HG02870 (cell line): ENCODE results near the gene SLC22A12.
"Not testable (repeated sequence)": the region's sequence is repeated elsewhere in the genome, so short reads cannot be mapped to it uniquely, and the experiment has no call there.

Experiments
- ATAC-seq: cut with Tn5 transposase; IDR thresholded peaks from one replicate; pipeline ENCODE4 v1.9.1; 2021; ENCODE audit warnings: mild to moderate bottlenecking, moderate library complexity; ENCODE audit not compliant: unreplicated experiment

The SLC22A12 gene

DNA sequence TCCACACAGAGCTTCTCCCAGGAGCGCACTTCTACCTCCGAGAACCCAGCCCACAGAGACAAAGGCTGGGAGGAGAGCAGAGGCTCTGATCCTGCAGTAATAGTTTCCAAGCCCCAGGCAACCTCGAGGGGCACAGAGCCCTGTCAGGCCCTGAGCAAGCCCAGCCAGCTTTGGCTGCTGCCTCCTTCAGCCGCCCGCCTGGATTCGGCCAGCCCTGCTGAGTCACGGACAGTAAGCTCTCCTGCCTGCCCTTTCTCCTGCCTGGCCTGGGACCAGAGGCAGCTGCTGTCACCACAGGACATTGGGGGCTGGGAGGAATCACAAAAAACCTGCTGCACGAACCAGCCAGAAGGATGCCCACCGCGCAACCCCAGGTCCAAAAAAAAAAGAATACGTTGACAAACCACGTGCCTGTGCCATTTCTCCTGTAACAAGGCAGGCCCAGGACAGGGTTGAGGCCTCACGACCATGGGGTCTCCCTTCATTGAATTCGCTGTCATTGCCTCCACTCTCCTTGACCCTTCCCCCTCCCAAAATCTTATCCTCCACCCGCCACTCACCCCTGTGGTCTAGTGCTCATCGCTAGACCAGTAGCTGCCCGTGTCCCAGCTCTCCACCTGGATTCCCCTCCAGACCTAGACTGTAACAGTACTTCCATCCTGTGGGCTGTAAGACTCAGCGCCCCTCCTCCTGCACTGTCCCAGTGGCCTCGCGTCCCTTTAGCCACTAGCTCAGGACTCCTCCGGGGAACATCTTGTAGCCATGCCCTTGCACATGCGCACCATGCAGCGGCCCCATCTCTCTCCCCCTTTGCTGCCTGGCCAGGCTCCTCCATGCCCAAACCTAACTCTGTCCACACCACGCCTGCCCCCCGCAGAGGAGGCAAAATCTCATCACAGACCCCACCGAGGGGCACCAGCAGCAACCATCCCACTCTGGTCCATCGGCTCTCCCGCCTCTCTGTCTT lies 7.4 kb upstream of the SLC22A12 start:
- no peak for ATAC-seq

DNA sequence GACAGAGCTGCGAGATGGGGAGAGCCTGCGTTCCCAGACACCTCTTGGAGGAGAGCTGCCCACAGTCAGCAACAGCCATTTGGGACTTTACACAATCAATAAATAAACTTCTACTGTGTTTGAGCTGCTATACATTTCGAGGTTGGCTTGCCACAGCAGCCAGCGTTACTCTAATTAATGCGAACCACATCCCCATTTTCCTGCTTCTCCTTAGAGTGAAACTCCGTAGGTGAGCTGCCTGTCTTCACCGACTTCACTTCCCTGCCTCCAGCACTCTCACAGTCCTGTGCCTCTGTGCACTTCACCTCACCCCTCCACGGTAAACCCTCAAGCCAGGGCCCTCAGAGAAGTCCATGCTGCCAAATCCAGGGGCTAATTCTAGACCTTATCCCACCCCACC lies 5.9 kb upstream of the SLC22A12 start:
- ATAC-seq: no peak

DNA sequence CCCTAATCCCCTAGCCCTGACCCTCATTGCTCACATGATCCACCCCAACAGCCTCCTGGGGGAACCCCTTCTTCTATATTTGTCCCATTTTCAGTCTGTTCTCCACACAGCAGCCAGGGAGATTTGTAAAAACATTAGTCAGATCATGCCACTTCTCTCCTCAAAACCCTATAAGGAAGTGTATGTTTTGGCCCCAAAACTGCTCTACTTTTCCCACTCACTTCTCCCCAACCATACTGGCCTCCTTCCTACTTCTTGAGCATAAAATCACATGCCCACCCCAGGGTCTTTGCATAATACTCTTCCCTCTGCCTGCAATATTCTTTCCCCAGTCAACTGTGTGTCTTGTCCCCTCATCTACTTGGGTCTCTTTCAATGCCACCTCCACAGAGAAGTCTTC lies 4.7 kb upstream of the SLC22A12 start:
- ATAC-seq: no peak

DNA sequence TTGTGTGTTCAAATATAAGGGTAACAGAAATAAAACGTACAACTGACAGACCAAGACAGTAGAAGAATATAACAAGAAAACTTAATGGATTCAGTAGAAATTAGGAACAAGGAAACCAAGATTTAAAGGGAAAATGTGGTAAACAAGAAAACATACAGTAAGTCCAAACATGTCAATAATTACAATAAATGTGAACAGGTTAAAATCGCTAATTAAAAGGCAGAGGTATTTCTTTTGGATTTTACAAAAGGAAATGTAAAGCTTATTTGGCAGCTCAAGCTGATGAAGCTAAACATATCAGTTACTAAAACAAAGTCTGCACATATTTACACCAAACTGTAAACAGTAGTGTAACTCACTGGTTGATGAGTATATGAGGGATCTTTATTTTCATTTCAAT lies 2.3 kb upstream of the SLC22A12 start:
- ATAC-seq: no peak

GRCh38 chr11:64591257-64592233 lies 525 bp downstream of the SLC22A12 start:
- ATAC-seq: no peak

- ATAC-seq: no peak
Observed at GRCh38 chr11:64592234-64592615, 1.2 kb downstream of the SLC22A12 start.

DNA sequence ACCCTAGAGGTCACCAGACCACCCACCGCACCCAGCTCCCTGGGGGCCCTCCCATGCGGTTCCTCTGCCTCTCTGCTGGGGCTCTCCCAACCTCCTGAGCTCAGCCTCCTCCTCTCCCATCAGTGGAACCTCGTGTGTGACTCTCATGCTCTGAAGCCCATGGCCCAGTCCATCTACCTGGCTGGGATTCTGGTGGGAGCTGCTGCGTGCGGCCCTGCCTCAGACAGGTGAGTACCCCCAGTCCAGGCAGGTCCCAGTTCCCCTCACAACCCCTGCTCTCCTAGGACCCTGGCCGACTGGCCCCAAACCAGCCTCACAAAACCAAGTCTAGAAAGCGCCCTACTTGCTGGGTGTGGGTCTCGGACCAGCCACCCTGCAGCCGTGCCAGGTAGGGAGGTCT lies 1.6 kb downstream of the SLC22A12 start:
- no peak for ATAC-seq

- ATAC-seq: no peak
Observed at GRCh38 chr11:64593156-64594105, 2.4 kb downstream of the SLC22A12 start.

GRCh38 chr11:64594159-64594939 lies 3.3 kb downstream of the SLC22A12 start:
- ATAC-seq: no peak

- ATAC-seq: not testable (repeated sequence)
Observed at GRCh38 chr11:64595922-64596321, 4.9 kb downstream of the SLC22A12 start.

DNA sequence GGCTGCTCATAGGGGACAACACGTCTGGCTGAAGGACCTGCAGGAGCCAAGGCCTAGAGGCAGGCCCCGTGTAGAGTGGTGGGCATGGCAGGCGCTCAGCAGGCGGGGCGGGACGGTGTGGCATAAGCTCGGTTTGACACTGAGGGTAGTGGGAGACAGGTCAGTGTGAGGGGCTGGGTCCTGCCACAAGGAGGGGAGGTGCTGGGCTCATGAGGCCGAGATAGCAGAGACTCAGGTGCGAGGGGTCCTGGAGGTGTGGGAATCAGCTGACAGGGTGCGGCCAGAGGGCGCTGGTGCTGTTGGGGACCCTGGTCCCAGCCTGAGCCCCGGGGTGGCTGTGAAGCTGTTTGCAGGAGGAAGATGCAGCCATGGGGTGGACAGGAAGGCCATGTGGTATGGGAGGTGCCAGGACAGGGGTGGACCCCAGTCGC lies 6.7 kb downstream of the SLC22A12 start:
- ATAC-seq: no peak

- ATAC-seq: no peak
Observed at GRCh38 chr11:64598106-64598796, 7.2 kb downstream of the SLC22A12 start.

DNA sequence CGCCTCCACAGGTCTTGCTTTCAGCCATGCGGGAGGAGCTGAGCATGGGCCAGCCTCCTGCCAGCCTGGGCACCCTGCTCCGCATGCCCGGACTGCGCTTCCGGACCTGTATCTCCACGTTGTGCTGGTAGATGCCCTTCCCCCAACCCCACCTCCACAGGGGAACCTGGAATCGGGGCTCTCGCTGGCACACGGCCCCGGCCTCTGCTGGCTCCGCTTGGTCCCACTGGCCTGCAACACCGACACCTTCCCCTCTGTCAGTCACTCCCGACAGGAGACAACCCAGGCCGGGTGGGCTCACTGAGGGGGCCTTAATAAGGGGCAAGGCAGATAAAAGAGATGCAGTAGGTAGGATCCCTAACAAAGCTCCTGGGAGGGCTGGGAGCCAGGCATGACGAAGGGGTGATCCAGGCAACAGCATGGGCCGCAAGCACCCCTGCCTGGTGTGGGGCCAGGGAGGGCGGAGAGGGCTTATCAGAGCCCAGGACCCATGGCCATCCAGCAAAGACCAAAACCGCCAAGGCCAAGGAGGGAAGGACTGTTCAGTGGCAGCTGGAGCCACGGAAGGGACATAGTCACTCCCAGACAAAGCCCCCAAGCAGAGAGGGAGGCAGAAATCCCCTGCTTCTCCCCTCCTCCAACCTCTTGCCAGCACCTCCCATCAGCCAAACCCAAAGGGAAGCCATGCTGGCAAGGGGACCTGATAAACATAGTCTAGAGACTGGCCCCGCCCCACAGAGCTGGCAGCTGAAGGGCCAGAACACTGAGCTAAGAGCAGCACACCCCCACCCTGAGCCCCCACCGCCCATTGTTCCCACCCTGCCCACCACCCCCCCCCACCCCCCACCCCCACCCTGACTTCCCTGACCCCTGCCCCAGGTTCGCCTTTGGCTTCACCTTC lies 8.0 kb downstream of the SLC22A12 start:
- ATAC-seq: no peak

- no peak for ATAC-seq
Observed at GRCh38 chr11:64599698-64600211, 8.7 kb downstream of the SLC22A12 start.

GRCh38 chr11:64600281-64600992 lies 9.4 kb downstream of the SLC22A12 start:
- ATAC-seq: no peak

GRCh38 chr11:64601605-64602465 lies 10.8 kb downstream of the SLC22A12 start:
- no peak for ATAC-seq
